Measurements from ENCODE around the gene PRPF19. TPM values are rescaled to one million over a fixed set of nuclear protein-coding genes. Genes with fewer than 3 reads are reported as not detected.

PRPF19 gene
- total RNA-seq, 2 donors from 2014 or later: 55.8 to 58.8 TPM

- ATAC-seq (no peak), DNase-seq (no peak)
- intact Hi-C loops (cut with DNase I, micrococcal nuclease): no loop called here
Measured at GRCh38 chr11:60925868-60926267, 19.5 kb upstream of the PRPF19 start.

- intact Hi-C loops (cut with DNase I, micrococcal nuclease): no loop called here
- DNase-seq (no peak), ATAC-seq (no peak)
Measured at GRCh38 chr11:60924906-60925853, 18.8 kb upstream of the PRPF19 start.

GRCh38 chr11:60924110-60924905 is 17.9 kb upstream of the PRPF19 start, which contains the start of gene TMEM132A:
TMEM132A (plus strand) TSS chr11:60924460; CDS start chr11:60924634, 174 bp downstream.
- DNase-seq (peak; percentile 69 to 83), ATAC-seq (peak; percentile 95)
- intact Hi-C loops (cut with DNase I, micrococcal nuclease): no loop called here

GRCh38 chr11:60923800-60924109 is 17.4 kb upstream of the PRPF19 start:
- ATAC-seq (peak; percentile 19), DNase-seq (no peak)
- intact Hi-C loops (cut with DNase I, micrococcal nuclease): no loop called here

GRCh38 chr11:60923326-60923725 is 16.9 kb upstream of the PRPF19 start:
- no peak for ATAC-seq
- intact Hi-C loops (cut with DNase I, micrococcal nuclease): no loop called here
- no peak for DNase-seq

- intact Hi-C loops (cut with DNase I, micrococcal nuclease): no loop called here
- no peak for ATAC-seq
Measured at GRCh38 chr11:60922906-60923305, 16.5 kb upstream of the PRPF19 start.

GRCh38 chr11:60921777-60922335 is 15.5 kb upstream of the PRPF19 start:
- no peak for DNase-seq
- intact Hi-C loops (cut with DNase I, micrococcal nuclease): no loop called here
- no peak for ATAC-seq

More at GRCh38 chr11:60922906-60923305, 16.5 kb upstream of the PRPF19 start:
- DNase-seq: no peak

GRCh38 chr11:60921259-60921658 is 14.9 kb upstream of the PRPF19 start:
- intact Hi-C loops (cut with DNase I, micrococcal nuclease): no loop called here
- ATAC-seq: no peak
- DNase-seq: no peak

- DNase-seq (no peak), ATAC-seq (no peak)
- intact Hi-C loops (cut with DNase I, micrococcal nuclease): no loop called here
Measured at GRCh38 chr11:60919956-60920355, 13.6 kb upstream of the PRPF19 start.

- intact Hi-C loops (cut with DNase I, micrococcal nuclease): no loop called here
- no peak for ATAC-seq
- DNase-seq: no peak
Measured at GRCh38 chr11:60919320-60919719, 12.9 kb upstream of the PRPF19 start.

- ATAC-seq (no peak), DNase-seq (no peak)
- intact Hi-C loops (cut with DNase I, micrococcal nuclease): no loop called here
Measured at GRCh38 chr11:60918939-60919265, 12.5 kb upstream of the PRPF19 start.

GRCh38 chr11:60918251-60918938 is 12.0 kb upstream of the PRPF19 start:
- intact Hi-C loops (cut with DNase I, micrococcal nuclease): no loop called here
- DNase-seq: no peak
- ATAC-seq: no peak

- DNase-seq (no peak), ATAC-seq (no peak)
- intact Hi-C loops (cut with DNase I, micrococcal nuclease): no loop called here
Measured at GRCh38 chr11:60917267-60917666, 10.9 kb upstream of the PRPF19 start.

- DNase-seq (peak in 1 of 2 donors; percentile 19), ATAC-seq (no peak)
- intact Hi-C loops (cut with DNase I, micrococcal nuclease): no loop called here
Measured at GRCh38 chr11:60916669-60917206, 10.4 kb upstream of the PRPF19 start.

GRCh38 chr11:60915248-60915914 is 9.0 kb upstream of the PRPF19 start:
- peak; percentile 45 for ATAC-seq
- DNase-seq: peak; percentile 67 to 75
- intact Hi-C loops (cut with DNase I, micrococcal nuclease): no loop called here

- peak; percentile 38 to 55 for DNase-seq
- peak; percentile 52 for ATAC-seq
- intact Hi-C loops (cut with DNase I, micrococcal nuclease): no loop called here
Measured at GRCh38 chr11:60914633-60915247, 8.4 kb upstream of the PRPF19 start.

- DNase-seq (peak; percentile 88 to 90), ATAC-seq (peak; percentile 81)
- intact Hi-C loops (cut with DNase I, micrococcal nuclease): no loop called here
Measured at GRCh38 chr11:60913793-60914632, 7.6 kb upstream of the PRPF19 start, which contains the start of gene TMEM109. TMEM109 (plus strand) TSS chr11:60914158; CDS start chr11:60919694, 5,536 bp downstream.
